Glomerular endothelial cell (primary cell): ENCODE measurements around the gene ELOVL3. TPM values are rescaled to one million over a fixed set of nuclear protein-coding genes. Genes with fewer than 3 reads are reported as not detected.
"Not testable (repeated sequence)": the region's sequence is repeated elsewhere in the genome, so short reads cannot be mapped to it uniquely, and the experiment has no call there.

Experiments used
- DNase-seq: peaks from one replicate; pipeline ENCODE4 v3.0.0-alpha.2; 2011; ENCODE audit warnings: low read depth, low spot score; ENCODE audit errors: extremely low read depth
- total RNA-seq: library from RNA; depleted of rRNA; stranded (reverse); fragments of >200 nt; gene quantifications from 2 replicates; pipeline ENCODE4 v1.2.3, GENCODE V29; 2015

Gene ELOVL3
- not detected in 2 replicates for total RNA-seq

GRCh38 chr10:102225646-102226541, at the start of gene ELOVL3:
ELOVL3 (plus strand) TSS chr10:102226299; CDS start chr10:102226549, 250 bp downstream.
- peak; percentile 45 for DNase-seq

- no peak for DNase-seq
These were observed 41.5 kb upstream of the ELOVL3 start for GRCh38 chr10:102184606-102185005.

GRCh38 chr10:102185272-102185671, 40.8 kb upstream of the ELOVL3 start:
- no peak for DNase-seq

GRCh38 chr10:102185811-102186527, 40.1 kb upstream of the ELOVL3 start:
- DNase-seq = no peak

- no peak for DNase-seq
These were observed 37.7 kb upstream of the ELOVL3 start for GRCh38 chr10:102188298-102188940.

GRCh38 chr10:102188941-102189898, 36.9 kb upstream of the ELOVL3 start:
- not testable (repeated sequence) for DNase-seq

- no peak for DNase-seq
These were observed 34.1 kb upstream of the ELOVL3 start for GRCh38 chr10:102191956-102192355.

GRCh38 chr10:102195296-102195870, 30.7 kb upstream of the ELOVL3 start:
- no peak for DNase-seq

- DNase-seq = no peak
These were observed 29.2 kb upstream of the ELOVL3 start for GRCh38 chr10:102196893-102197292.

- no peak for DNase-seq
These were observed 28.1 kb upstream of the ELOVL3 start for GRCh38 chr10:102198027-102198426.

GRCh38 chr10:102200751-102201640, 25.1 kb upstream of the ELOVL3 start:
- no peak for DNase-seq

GRCh38 chr10:102202386-102202785, 23.7 kb upstream of the ELOVL3 start:
- DNase-seq = no peak

GRCh38 chr10:102208311-102209035, 17.6 kb upstream of the ELOVL3 start:
- DNase-seq = no peak

- no peak for DNase-seq
These were observed 14.3 kb upstream of the ELOVL3 start for GRCh38 chr10:102211615-102212299.

GRCh38 chr10:102213599-102213998, 12.5 kb upstream of the ELOVL3 start:
- DNase-seq = not testable (repeated sequence)

GRCh38 chr10:102219370-102219769, 6.7 kb upstream of the ELOVL3 start:
- no peak for DNase-seq

- no peak for DNase-seq
These were observed 5.5 kb upstream of the ELOVL3 start for GRCh38 chr10:102220612-102221011.

- DNase-seq = no peak
These were observed 3.3 kb upstream of the ELOVL3 start for GRCh38 chr10:102222797-102223196.
